GM06990 (cell line): ENCODE measurements around the gene MAP3K14.
A peak's percentile ranks its signal among the peaks of the same experiment; 100 is the strongest.

Experiments used
- DNase-seq: peaks from one replicate; pipeline ENCODE4 v3.0.0-alpha.2; 2011; ENCODE audit not compliant: insufficient read length; ENCODE audit errors: extremely low read depth
- H3K27me3 ChIP-seq: replicated peaks from 2 replicates; pipeline ENCODE4 v1.6.0; 2011; ENCODE audit warnings: low read length; ENCODE audit not compliant: control insufficient read depth, insufficient read depth
- H3K36me3 ChIP-seq: 2 replicates; pipeline ENCODE4 v1.5.1; 2011; ENCODE audit warnings: low read length; ENCODE audit not compliant: control insufficient read depth, insufficient read depth
- H3K4me3 ChIP-seq: replicated peaks from 2 replicates; pipeline ENCODE4 v1.5.1; 2011; ENCODE audit warnings: low read depth, mild to moderate bottlenecking, control low read depth, low read length
- TF ChIP-seq, protein P1 (sequence below): IDR thresholded peaks from 2 replicates; pipeline ENCODE4 v1.5.1; 2011; ENCODE audit warnings: low read length, control low read depth, mild to moderate bottlenecking, inconsistent platforms; ENCODE audit not compliant: insufficient read depth, poor library complexity, severe bottlenecking

The MAP3K14 gene

GRCh38 chr17:45240905-45241327, 75.9 kb downstream of the MAP3K14 start:
- peaks cover 59% of the 10 kb centered on the region for H3K36me3 ChIP-seq
- DNase-seq, result no peak
- H3K27me3 ChIP-seq, result no peaks in the 10 kb centered on the region
- H3K4me3 ChIP-seq, result no peak overlapping the region
- TF ChIP-seq, protein P1, sequence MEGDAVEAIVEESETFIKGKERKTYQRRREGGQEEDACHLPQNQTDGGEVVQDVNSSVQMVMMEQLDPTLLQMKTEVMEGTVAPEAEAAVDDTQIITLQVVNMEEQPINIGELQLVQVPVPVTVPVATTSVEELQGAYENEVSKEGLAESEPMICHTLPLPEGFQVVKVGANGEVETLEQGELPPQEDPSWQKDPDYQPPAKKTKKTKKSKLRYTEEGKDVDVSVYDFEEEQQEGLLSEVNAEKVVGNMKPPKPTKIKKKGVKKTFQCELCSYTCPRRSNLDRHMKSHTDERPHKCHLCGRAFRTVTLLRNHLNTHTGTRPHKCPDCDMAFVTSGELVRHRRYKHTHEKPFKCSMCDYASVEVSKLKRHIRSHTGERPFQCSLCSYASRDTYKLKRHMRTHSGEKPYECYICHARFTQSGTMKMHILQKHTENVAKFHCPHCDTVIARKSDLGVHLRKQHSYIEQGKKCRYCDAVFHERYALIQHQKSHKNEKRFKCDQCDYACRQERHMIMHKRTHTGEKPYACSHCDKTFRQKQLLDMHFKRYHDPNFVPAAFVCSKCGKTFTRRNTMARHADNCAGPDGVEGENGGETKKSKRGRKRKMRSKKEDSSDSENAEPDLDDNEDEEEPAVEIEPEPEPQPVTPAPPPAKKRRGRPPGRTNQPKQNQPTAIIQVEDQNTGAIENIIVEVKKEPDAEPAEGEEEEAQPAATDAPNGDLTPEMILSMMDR, result no peak

DNA sequence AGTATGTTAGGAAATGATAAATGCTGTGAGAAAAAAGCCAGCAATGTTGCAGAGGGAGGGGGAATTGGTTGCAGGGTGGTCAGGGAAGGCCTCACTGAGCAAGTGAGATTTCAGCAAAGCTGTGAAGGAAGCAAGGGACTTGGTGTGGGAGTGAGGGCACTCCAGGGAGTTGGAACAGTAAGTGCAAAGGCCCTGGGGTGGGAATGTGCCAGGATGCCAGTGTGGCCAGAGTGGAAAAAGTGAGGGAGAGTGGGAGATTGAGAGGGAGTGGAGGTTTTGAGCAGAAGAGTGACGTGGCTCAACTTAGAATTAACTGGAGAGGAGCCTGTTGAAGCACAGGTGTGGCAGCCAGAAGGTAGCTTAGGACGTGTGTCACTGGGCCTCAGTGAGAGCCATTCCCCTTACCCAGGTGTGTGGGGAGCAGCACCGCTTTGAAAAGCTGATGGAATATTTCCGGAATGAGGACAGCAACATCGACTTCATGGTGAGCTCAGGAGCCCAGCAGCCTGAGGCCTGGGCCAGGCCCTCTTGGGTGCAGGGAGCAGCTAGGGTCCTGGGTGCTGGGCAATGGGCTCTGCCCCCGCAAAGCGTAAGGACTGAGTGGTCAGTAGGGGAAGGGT, 78.6 kb downstream of the MAP3K14 start:
- DNase-seq, result no peak
- Histone ChIP-seq H3K36me3 (peaks cover 46% of the 10 kb centered on the region), H3K27me3 (no peaks in the 10 kb centered on the region), H3K4me3 (no peak overlapping the region)
- TF ChIP-seq, protein P1, result no peak

- Histone ChIP-seq H3K27me3 (no peaks in the 10 kb centered on the region), H3K36me3 (peaks cover 41% of the 10 kb centered on the region), H3K4me3 (no peak overlapping the region)
- DNase-seq, result no peak
- TF ChIP-seq, protein P1, result no peak
Observed at GRCh38 chr17:45237686-45238085, 79.1 kb downstream of the MAP3K14 start.

GRCh38 chr17:45236282-45236606, 80.6 kb downstream of the MAP3K14 start:
- Histone ChIP-seq H3K36me3 (peaks cover 37% of the 10 kb centered on the region), H3K4me3 (no peak overlapping the region), H3K27me3 (no peaks in the 10 kb centered on the region)
- TF ChIP-seq, protein P1, result no peak
- no peak for DNase-seq

- Histone ChIP-seq H3K4me3 (no peak overlapping the region), H3K36me3 (peaks cover 33% of the 10 kb centered on the region), H3K27me3 (no peaks in the 10 kb centered on the region)
- peak; percentile 51 for DNase-seq
- TF ChIP-seq, protein P1, result peak; percentile 72
Observed at GRCh38 chr17:45235416-45236281, 81.2 kb downstream of the MAP3K14 start.
